Prostate gland (tissue), 2 donors: ENCODE data around the gene DNAJC22. TPM values are rescaled to one million over a fixed set of nuclear protein-coding genes. Genes with fewer than 3 reads are reported as not detected.

ENCODE experiments used
- DNase-seq: peaks from one replicate; pipeline ENCODE4 v3.0.0-alpha.2; 2019; ENCODE audit warnings: low spot score
- H3K27ac ChIP-seq, 2 donors: fragments of 200-600 bp; sonication (generic); 2 replicates each; pipeline ENCODE4 v1.5.1; 2017 to 2019
- H3K27me3 ChIP-seq: fragments of 200-600 bp; sonication (generic); replicated peaks from 2 replicates; pipeline ENCODE4 v1.5.1; 2019; ENCODE audit not compliant: insufficient read depth
- H3K36me3 ChIP-seq, 2 donors: fragments of 200-600 bp; sonication (generic); 1 replicate in 1 of 2; 2 replicates in 1 of 2; pipeline versions ENCODE4 v1.5.1 to v1.8.1; 2017 to 2019
- H3K4me1 ChIP-seq: fragments of 200-600 bp; sonication (generic); replicated peaks from 2 replicates; pipeline ENCODE4 v1.5.1; 2019
- H3K4me3 ChIP-seq, 2 donors: fragments of 200-600 bp; sonication (generic); 2 replicates each; pipeline ENCODE4 v1.5.1; 2017 to 2019
- H3K9me3 ChIP-seq: fragments of 200-600 bp; sonication (generic); 2 replicates; pipeline ENCODE4 v1.5.1; 2017
- POLR2A ChIP-seq: fragments of 450-650 bp; IDR thresholded peaks from one replicate; pipeline ENCODE4 v1.6.1; 2016; ENCODE audit warnings: antibody characterized with exemption, mild to moderate bottlenecking
- POLR2AphosphoS5 ChIP-seq: sonication (generic); formaldehyde crosslinking; IDR thresholded peaks from one replicate; pipeline ENCODE4 v1.6.1; 2017; ENCODE audit warnings: antibody characterized with exemption
- WGBS: methylation state at CpG from one replicate; pipeline ENCODE4 v1.1.5; 2018; 5-methylcytosine and 5-hydroxymethylcytosine counted together
- intact Hi-C: fragments of 100-400 bp; cut with DNase I; formaldehyde crosslinking; loops from one replicate; pipeline ENCODE4 v1.14.2; 2022
- total RNA-seq, 2 donors: library from RNA; depleted of rRNA; stranded (reverse); fragments of >200 nt; gene quantifications; one replicate each; pipeline ENCODE4 v1.1.0, GENCODE V29; 2016
- TF ChIP-seq, protein P1 (sequence below), 4 experiments: fragments of 200-600 bp in 2 of 4; fragments of 450-650 bp in 2 of 4; sonication (generic) in 2 of 4; IDR thresholded peaks; 1 replicate in 3 of 4; 2 replicates in 1 of 4; pipeline ENCODE4 v1.5.1; 2016 to 2019; ENCODE audit warnings: antibody characterized with exemption in 4 of 4, mild to moderate bottlenecking in 2 of 4, moderate library complexity in 2 of 4

Gene DNAJC22
- total RNA-seq, 2 donors from 2014 or later = 0.23 to 4.3 TPM

DNA sequence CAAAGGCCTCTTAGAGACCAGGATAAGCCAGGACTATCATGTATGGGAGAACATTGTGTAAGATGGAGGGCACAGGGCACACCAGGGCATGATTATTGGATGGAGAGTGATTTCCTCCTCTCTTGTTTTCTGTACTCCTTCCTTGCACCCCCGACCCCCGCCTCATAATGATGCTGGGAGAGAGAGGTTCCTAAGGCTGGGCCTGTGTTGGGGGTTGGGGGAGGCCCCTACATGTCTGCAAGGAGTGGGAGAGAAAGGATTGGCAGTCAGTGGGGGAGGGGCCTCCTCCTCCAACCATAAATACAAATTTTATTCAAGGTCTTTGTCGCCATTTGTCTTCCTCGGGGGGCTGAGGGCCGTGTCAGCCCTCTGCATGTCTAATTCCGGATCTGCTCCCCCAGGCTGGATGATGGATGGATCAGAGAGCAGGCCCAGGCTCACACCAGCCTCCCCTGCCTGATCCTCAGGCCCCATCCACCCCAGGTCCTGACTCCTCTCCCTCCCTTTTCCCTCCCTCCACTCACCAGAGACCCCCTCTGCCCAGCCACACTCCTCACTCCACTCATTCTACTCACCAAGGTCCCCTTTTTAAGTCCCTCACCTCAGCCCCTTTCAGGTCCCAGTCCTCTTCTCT, 7.7 kb upstream of the DNAJC22 start:
- Histone ChIP-seq H3K4me3 (no peak overlapping the region), H3K27me3 (peaks cover 10% of the 10 kb centered on the region), H3K9me3 (no peaks in the 10 kb centered on the region), H3K4me1 (peaks cover 4% of the 10 kb centered on the region), H3K36me3 (no peaks in the 10 kb centered on the region), H3K27ac (no peak overlapping the region)
- intact Hi-C loops = no loop called here
- WGBS = 93% methylated on average over 6 of the region's 6 CpGs
- no peak for TF ChIP-seq POLR2AphosphoS5
- TF ChIP-seq, protein P1, sequence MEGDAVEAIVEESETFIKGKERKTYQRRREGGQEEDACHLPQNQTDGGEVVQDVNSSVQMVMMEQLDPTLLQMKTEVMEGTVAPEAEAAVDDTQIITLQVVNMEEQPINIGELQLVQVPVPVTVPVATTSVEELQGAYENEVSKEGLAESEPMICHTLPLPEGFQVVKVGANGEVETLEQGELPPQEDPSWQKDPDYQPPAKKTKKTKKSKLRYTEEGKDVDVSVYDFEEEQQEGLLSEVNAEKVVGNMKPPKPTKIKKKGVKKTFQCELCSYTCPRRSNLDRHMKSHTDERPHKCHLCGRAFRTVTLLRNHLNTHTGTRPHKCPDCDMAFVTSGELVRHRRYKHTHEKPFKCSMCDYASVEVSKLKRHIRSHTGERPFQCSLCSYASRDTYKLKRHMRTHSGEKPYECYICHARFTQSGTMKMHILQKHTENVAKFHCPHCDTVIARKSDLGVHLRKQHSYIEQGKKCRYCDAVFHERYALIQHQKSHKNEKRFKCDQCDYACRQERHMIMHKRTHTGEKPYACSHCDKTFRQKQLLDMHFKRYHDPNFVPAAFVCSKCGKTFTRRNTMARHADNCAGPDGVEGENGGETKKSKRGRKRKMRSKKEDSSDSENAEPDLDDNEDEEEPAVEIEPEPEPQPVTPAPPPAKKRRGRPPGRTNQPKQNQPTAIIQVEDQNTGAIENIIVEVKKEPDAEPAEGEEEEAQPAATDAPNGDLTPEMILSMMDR (IDR thresholded peaks at IDR 0.05) = no peak
- TF ChIP-seq POLR2A = no peak
- no peak for DNase-seq

- WGBS = 60% methylated on average over 5 of the region's 5 CpGs
- intact Hi-C loops = no loop called here
- TF ChIP-seq POLR2A (no peak), POLR2AphosphoS5 (no peak)
- TF ChIP-seq, protein P1 (IDR thresholded peaks at IDR 0.05) = no peak
- H3K4me3 ChIP-seq = no peak overlapping the region
- no peaks in the 10 kb centered on the region for H3K36me3 ChIP-seq
- no peak for DNase-seq
- H3K4me1 ChIP-seq = peaks cover 4% of the 10 kb centered on the region
- H3K9me3 ChIP-seq = no peaks in the 10 kb centered on the region
- H3K27ac ChIP-seq = no peak overlapping the region
- H3K27me3 ChIP-seq = peaks cover 10% of the 10 kb centered on the region
Observed at GRCh38 chr12:49339464-49339861, 7.2 kb upstream of the DNAJC22 start.

DNA sequence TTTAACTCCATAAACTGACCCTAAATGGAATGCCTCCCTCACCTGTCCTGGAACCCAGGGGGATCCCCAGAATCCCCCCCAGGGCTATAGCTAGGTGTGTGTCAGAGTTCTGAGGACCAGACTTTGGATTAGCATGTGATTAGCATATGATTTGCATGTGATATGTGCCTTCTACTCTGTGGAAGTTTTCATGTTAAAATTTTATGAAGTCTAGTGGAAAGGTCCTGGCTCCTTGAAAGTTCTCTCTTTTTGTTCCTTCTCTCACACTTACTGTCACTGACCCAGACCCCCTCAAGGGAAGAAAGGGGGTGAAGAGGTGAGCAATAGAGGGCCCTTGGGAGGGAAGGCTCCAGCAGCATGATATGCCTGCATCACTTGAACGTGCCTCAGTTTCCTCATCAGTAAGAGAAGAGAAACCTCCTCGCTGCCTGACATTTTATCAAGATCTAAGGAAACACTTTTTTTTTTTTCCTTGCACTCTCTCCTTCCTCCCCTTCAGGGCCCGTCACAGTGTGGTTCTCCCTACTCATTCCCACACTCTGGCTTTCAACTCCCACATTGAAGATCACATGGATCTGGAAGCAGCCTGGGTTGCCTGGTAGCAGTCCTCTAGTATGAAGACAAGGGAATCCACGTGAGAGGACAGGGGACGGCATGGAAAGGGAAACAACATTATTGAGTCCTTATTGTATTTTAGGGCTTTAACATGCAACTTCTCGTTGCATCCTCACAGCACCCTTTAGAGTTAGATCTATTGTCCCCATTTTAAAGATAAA, 6.4 kb upstream of the DNAJC22 start:
- TF ChIP-seq, protein P1 (IDR thresholded peaks at IDR 0.05) = no peak
- no peak for TF ChIP-seq POLR2A
- no peak for TF ChIP-seq POLR2AphosphoS5
- Histone ChIP-seq H3K27ac (no peak overlapping the region), H3K27me3 (peaks cover 13% of the 10 kb centered on the region), H3K9me3 (no peaks in the 10 kb centered on the region), H3K4me1 (peaks cover 8% of the 10 kb centered on the region), H3K36me3 (no peaks in the 10 kb centered on the region), H3K4me3 (no peak overlapping the region)
- no peak for DNase-seq
- 75% methylated on average over 6 of the region's 6 CpGs for WGBS
- intact Hi-C loops = no loop called here

- H3K4me3 ChIP-seq = no peak overlapping the region
- 68% methylated on average over 14 of the region's 14 CpGs for WGBS
- intact Hi-C loops = no loop called here
- H3K27me3 ChIP-seq = peaks cover 14% of the 10 kb centered on the region
- no peak for DNase-seq
- TF ChIP-seq POLR2AphosphoS5 (no peak), POLR2A (no peak)
- TF ChIP-seq, protein P1 (IDR thresholded peaks at IDR 0.05) = no peak
- no peak overlapping the region for H3K27ac ChIP-seq
- H3K9me3 ChIP-seq = no peaks in the 10 kb centered on the region
- H3K4me1 ChIP-seq = peaks cover 17% of the 10 kb centered on the region
- H3K36me3 ChIP-seq = no peaks in the 10 kb centered on the region
Observed at GRCh38 chr12:49340971-49341776, 5.5 kb upstream of the DNAJC22 start.
